LoVo (cell line): ENCODE measurements around the gene SLC16A12.

Source experiments
- DNase-seq: peaks from one replicate; pipeline ENCODE4 v3.0.0-alpha.2; 2016; ENCODE audit warnings: low spot score

The SLC16A12 gene

GRCh38 chr10:89535171-89536012 lies at the start of gene SLC16A12:
SLC16A12 (minus strand) TSS chr10:89535594; CDS start chr10:89462578, 73,016 bp downstream.
- no peak for DNase-seq

GRCh38 chr10:89582022-89582421 lies 46.6 kb upstream of the SLC16A12 start:
- DNase-seq: no peak

GRCh38 chr10:89580243-89580642 lies 44.8 kb upstream of the SLC16A12 start:
- DNase-seq: no peak

DNA sequence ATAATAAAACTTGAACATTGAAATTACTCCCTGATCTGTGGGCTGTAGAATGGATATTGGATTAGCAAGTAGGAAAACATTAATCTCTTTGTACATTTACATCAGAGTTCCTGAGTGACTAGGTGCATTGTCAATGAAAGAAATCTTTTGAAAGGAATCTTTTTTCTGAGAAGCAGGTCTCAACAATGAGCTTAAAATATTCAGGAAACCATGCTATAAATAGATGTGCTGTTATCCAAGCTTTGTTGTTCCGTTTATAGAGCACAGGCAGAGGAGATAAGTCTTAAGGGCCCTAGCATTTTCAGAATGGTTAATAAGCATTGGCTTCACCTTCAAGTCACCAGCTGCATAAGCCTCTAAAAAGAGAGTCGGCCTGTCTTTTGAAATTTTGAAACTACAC lies 41.3 kb upstream of the SLC16A12 start:
- no peak for DNase-seq

- no peak for DNase-seq
These were observed 40.6 kb upstream of the SLC16A12 start for GRCh38 chr10:89576022-89576421.

DNA sequence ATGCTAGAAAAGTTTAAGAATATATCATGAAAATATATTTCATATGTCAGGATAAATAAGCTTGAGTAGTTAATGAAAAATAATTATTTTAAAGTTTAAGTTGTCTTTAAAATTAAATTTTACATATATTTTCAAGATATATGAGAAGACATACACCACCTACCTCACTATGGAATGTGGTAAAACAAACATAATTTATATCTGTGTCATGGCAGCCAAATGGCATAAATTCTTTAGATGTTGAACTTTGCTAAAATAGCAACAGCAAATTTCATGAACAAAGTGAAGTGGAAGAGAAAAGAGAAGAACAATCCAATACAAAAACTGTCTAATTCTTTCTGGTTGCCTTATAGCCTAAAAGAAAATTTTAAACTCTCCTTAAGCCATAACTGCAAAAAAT lies 39.6 kb upstream of the SLC16A12 start:
- DNase-seq: no peak

- no peak for DNase-seq
These were observed 39.0 kb upstream of the SLC16A12 start for GRCh38 chr10:89574368-89574767.

- no peak for DNase-seq
These were observed 32.3 kb upstream of the SLC16A12 start for GRCh38 chr10:89567576-89568245.

- no peak for DNase-seq
These were observed 31.6 kb upstream of the SLC16A12 start for GRCh38 chr10:89566992-89567391.

DNA sequence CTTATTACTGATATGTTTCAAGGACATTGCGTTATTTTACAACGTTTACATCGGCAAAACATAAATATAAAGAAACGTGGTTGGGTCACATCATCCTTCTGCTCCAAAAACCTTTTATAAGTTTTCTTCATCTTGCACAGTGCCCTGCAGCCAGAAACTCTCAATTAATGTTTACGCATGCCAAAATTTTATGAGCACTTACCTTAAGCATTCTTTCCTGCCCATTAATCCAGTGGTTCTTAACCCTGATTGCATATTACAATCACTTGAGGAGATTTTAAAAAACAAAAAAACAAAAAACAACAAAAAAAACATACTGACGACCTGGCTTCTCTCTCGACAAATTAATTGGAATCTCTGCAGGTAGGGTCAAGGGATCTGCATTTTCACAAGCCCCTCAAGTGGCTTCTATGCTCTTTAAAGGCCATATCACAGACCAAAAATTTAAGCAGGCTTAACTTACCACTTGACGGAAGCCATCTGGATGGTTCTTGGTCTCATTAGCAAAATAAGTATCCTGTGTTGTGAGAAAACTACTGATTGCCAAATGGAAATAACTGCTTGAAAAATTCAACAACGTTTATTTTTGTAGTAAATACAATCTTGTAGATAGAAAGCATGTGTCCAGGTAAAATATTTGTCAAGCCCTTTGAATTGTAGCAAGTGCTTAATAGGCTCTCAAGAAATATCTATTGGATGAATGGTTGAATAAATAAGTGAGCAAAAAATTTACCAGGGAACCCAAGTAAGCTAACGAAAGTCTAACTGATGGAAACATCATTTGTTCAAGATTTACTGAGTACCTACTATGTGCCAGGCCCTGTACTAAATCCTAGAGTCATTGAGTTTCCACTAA lies 30.9 kb upstream of the SLC16A12 start:
- DNase-seq: no peak

DNA sequence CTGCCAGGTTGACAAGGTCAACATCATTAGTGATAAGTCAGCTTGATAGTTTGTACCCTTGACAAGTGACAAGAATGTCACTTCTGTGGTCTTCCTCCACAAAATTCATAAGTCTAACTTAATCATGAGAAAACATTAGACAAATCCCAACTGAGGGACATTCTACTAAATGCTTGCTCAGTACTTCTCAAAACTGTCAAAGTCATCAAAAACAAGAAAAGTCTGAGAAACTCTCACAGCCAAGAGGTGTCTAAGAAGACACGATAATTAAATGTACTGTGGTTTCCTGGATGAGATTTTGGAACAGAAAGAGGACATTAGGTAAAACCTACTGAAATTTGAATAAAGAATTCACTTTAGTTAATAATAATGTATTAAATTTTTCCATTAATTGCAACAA lies 29.8 kb upstream of the SLC16A12 start:
- DNase-seq: no peak

GRCh38 chr10:89563861-89564478 lies 28.6 kb upstream of the SLC16A12 start:
- peak; percentile 67 for DNase-seq

DNA sequence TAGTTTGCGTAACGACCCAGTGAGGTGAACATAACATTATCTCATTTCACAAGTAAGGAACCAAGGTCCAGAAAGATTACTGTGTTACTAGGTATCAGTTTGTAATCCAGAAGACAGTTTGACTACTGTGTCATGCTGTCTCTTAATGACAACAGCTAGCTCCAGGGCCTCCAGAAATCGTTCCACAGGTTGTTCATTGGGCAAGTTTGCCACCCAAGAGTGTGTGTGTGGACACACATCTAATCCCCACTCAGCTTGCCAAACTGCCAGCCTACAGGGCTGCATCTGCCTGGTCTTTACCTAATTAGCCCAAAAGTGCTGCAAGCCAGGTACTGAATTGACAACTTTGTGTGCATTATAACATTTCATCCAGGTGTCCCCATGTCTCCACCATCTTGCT lies 27.9 kb upstream of the SLC16A12 start:
- no peak for DNase-seq

- no peak for DNase-seq
These were observed 21.2 kb upstream of the SLC16A12 start for GRCh38 chr10:89556600-89556999.

DNA sequence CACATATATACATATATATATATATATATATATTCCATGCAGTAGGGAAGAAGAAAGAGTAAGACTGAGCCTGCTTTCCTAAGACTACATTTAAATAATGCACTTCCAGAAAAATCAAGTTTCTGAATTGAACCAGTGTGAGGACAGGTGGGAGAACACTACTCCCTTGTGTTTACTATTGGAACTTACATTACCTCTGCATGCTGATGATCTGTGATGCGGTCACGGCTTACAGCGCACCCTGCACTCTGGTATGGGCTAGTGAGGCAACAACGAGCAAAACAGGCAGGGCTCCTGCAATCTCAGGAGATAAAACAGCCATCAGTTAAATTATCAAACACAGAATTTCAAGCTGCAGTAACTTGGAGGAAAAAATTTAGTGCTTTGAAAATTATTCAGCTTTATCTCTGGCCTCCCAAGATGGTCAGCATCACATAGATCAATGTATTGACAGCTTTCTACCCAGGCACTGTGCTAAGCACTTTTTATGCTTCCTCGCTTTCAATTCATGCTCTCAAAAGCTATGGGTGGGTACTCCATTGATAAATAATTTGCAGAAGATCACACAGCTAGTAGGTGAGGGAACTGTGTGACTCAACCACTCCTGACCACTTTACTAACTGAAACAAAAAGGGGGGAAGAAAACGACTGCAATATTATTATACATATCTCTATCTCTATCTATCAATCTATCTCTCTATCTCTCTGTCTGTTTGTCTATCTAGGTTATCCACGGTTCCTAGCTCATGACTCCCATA lies 20.5 kb upstream of the SLC16A12 start:
- no peak for DNase-seq

- no peak for DNase-seq
These were observed 19.0 kb upstream of the SLC16A12 start for GRCh38 chr10:89554433-89554832.

- peak; percentile 60 for DNase-seq
These were observed 17.8 kb upstream of the SLC16A12 start for GRCh38 chr10:89553064-89553734.

- no peak for DNase-seq
These were observed 16.8 kb upstream of the SLC16A12 start for GRCh38 chr10:89552213-89552612.

- peak; percentile 18 for DNase-seq
These were observed 15.1 kb upstream of the SLC16A12 start for GRCh38 chr10:89550509-89550908.

DNA sequence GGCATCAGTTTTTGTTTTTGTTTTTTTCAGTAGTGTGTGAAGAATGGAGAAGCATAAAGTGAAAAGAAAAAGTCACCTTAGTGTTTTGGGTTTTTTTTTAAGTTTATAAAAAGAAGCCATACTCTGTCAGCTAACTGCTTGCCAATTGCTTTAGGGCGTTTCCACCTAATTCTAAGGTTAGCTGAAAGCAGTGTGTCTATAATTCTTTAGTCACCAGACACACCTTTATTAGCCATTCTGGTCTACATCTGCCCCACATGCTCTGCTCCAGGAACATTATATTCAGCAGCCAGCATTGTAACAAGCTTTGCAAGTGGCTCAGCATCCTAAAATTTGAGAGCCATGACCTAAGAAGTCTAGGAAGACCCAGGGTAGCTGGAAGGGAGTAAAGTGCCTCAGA lies 14.1 kb upstream of the SLC16A12 start:
- no peak for DNase-seq

DNA sequence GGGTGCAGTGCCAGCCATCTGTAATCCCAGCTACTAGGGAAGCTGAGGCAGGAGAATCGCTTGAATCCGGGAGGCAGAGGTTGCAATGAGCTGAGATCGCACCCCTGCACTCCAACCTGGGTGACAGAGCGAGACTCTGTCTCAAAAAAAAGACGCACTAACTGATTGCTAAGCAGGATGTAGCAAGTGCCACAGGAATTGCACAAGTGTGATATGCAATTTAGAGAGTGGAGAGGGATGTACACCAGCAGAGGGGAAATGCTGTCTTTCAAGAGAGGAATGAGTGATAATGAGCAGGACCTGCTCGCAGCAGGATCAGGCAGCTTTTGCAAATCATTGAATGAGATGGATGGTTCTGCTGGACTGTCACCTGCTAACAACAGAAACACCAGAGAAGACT lies 13.3 kb upstream of the SLC16A12 start:
- no peak for DNase-seq
